ENCODE data around the gene THOC3. TPM values are rescaled to one million over a fixed set of nuclear protein-coding genes. Genes with fewer than 3 reads are reported as not detected.
"Not testable (repeated sequence)": the region's sequence is repeated elsewhere in the genome, so short reads cannot be mapped to it uniquely, and the experiment has no call there.

Gene THOC3
- total RNA-seq: 10 to 100 TPM; 12.5 to 16.4 TPM
- long read RNA-seq, donor 1, transcript THOC3-201 (6 exons, 1,589 nt): major isoform, 18 of 18 reads
- long read RNA-seq, donor 1, partial matches to known transcripts: 0 of 18 reads
- long read RNA-seq, donor 1, other reads (novel, unspliced or antisense): 0 of 18 reads
- long read RNA-seq, donor 2, transcript THOC3-201 (6 exons, 1,589 nt): major isoform, 58 of 63 reads
- long read RNA-seq, donor 2, partial matches to known transcripts: 0 of 63 reads
- long read RNA-seq, donor 2, other reads (novel, unspliced or antisense): 4 of 63 reads

- intact Hi-C loops (cut with DNase I): not testable (repeated sequence)
- peak; percentile 91 for DNase-seq (ENCODE audit: low spot score)
Measured at GRCh38 chr5:175967471-175968372, at the start of gene THOC3. Gene THOC3, minus strand, starts transcription at chr5:175968315. Its CDS starts 107 bp downstream, at chr5:175968208.

GRCh38 chr5:176017324-176017723 is 49.2 kb upstream of the THOC3 start:
- DNase-seq (ENCODE audit: low spot score); intact Hi-C loops (cut with DNase I): not testable (repeated sequence)

- DNase-seq (ENCODE audit: low spot score); intact Hi-C loops (cut with DNase I): not testable (repeated sequence)
Measured at GRCh38 chr5:176014360-176014759, 46.2 kb upstream of the THOC3 start.

GRCh38 chr5:176011088-176011487 is 43.0 kb upstream of the THOC3 start:
- DNase-seq (ENCODE audit: low spot score); intact Hi-C loops (cut with DNase I): not testable (repeated sequence)

GRCh38 chr5:176010202-176010601 is 42.1 kb upstream of the THOC3 start:
- intact Hi-C loops (cut with DNase I): not testable (repeated sequence)

GRCh38 chr5:176007220-176007619 is 39.1 kb upstream of the THOC3 start:
- DNase-seq (ENCODE audit: low spot score); intact Hi-C loops (cut with DNase I): not testable (repeated sequence)

More at GRCh38 chr5:176010202-176010601, 42.1 kb upstream of the THOC3 start:
- DNase-seq (ENCODE audit: low spot score): not testable (repeated sequence)

- intact Hi-C loops (cut with DNase I); DNase-seq (ENCODE audit: low spot score): not testable (repeated sequence)
Measured at GRCh38 chr5:176006819-176007218, 38.7 kb upstream of the THOC3 start.

- intact Hi-C loops (cut with DNase I); DNase-seq (ENCODE audit: low spot score): not testable (repeated sequence)
Measured at GRCh38 chr5:175997979-175998378, 29.9 kb upstream of the THOC3 start.

- DNase-seq (ENCODE audit: low spot score); intact Hi-C loops (cut with DNase I): not testable (repeated sequence)
Measured at GRCh38 chr5:175997495-175997894, 29.4 kb upstream of the THOC3 start.

- DNase-seq (ENCODE audit: low spot score); intact Hi-C loops (cut with DNase I): not testable (repeated sequence)
Measured at GRCh38 chr5:175996791-175997190, 28.7 kb upstream of the THOC3 start.

GRCh38 chr5:175995506-175995905 is 27.4 kb upstream of the THOC3 start:
- intact Hi-C loops (cut with DNase I); DNase-seq (ENCODE audit: low spot score): not testable (repeated sequence)

- intact Hi-C loops (cut with DNase I): not testable (repeated sequence)
Measured at GRCh38 chr5:175979371-175979995, 11.4 kb upstream of the THOC3 start.

GRCh38 chr5:175968381-175968780 is 266 bp upstream of the THOC3 start:
- intact Hi-C loops (cut with DNase I); DNase-seq (ENCODE audit: low spot score): not testable (repeated sequence)

More at GRCh38 chr5:175979371-175979995, 11.4 kb upstream of the THOC3 start:
- not testable (repeated sequence) for DNase-seq (ENCODE audit: low spot score)

- intact Hi-C loops (cut with DNase I); DNase-seq (ENCODE audit: low spot score): not testable (repeated sequence)
Measured at GRCh38 chr5:175962329-175962728, 5.8 kb downstream of the THOC3 start.

GRCh38 chr5:175960228-175960627 is 7.9 kb downstream of the THOC3 start:
- DNase-seq (ENCODE audit: low spot score); intact Hi-C loops (cut with DNase I): not testable (repeated sequence)

GRCh38 chr5:175958515-175958914 is 9.6 kb downstream of the THOC3 start:
- intact Hi-C loops (cut with DNase I): not testable (repeated sequence)

GRCh38 chr5:175954107-175954506 is 14.0 kb downstream of the THOC3 start:
- intact Hi-C loops (cut with DNase I); DNase-seq (ENCODE audit: low spot score): not testable (repeated sequence)

More at GRCh38 chr5:175958515-175958914, 9.6 kb downstream of the THOC3 start:
- DNase-seq (ENCODE audit: low spot score): not testable (repeated sequence)

GRCh38 chr5:175952810-175953209 is 15.3 kb downstream of the THOC3 start:
- DNase-seq (ENCODE audit: low spot score); intact Hi-C loops (cut with DNase I): not testable (repeated sequence)

- intact Hi-C loops (cut with DNase I); DNase-seq (ENCODE audit: low spot score): not testable (repeated sequence)
Measured at GRCh38 chr5:175951339-175951969, 16.7 kb downstream of the THOC3 start.
